HL-60/S4 treated with phorbol 12-myristate 13-acetate at 8.2 ng/mL for 4 days and 3 days (cell line): ENCODE measurements around the gene CPEB1.
"Not testable (repeated sequence)": the region's sequence is repeated elsewhere in the genome, so short reads cannot be mapped to it uniquely, and the experiment has no call there.

Experiments used
- in situ Hi-C: fragments of 300-500 bp; cut with MboI; formaldehyde crosslinking; loops from 2 replicates; pipeline ENCODE4 v1.15.0; 2022; ENCODE audit warnings: low sequenced_read_pairs

The CPEB1 gene

GRCh38 chr15:82650046-82650670, 3.0 kb upstream of the CPEB1 start:
- in situ Hi-C loops, result no loop called here

- in situ Hi-C loops, result no loop called here
These were observed 2.2 kb upstream of the CPEB1 start for GRCh38 chr15:82649226-82649999.

- in situ Hi-C loops, result no loop called here
These were observed 1.3 kb upstream of the CPEB1 start for GRCh38 chr15:82648257-82649103.

GRCh38 chr15:82647835-82648256, 683 bp upstream of the CPEB1 start:
- in situ Hi-C loops, result no loop called here

GRCh38 chr15:82646250-82647044, 716 bp downstream of the CPEB1 start:
- in situ Hi-C loops, result no loop called here

GRCh38 chr15:82644967-82645852, 2.0 kb downstream of the CPEB1 start:
- in situ Hi-C loops, result not testable (repeated sequence)

- in situ Hi-C loops, result no loop called here
These were observed 3.2 kb downstream of the CPEB1 start for GRCh38 chr15:82643992-82644391.

GRCh38 chr15:82642656-82643055, 4.5 kb downstream of the CPEB1 start:
- in situ Hi-C loops, result no loop called here

- in situ Hi-C loops, result no loop called here
These were observed 5.9 kb downstream of the CPEB1 start for GRCh38 chr15:82641129-82641798.

- in situ Hi-C loops, result no loop called here
These were observed 6.5 kb downstream of the CPEB1 start for GRCh38 chr15:82640672-82641071.

GRCh38 chr15:82635798-82636197, 11.4 kb downstream of the CPEB1 start:
- in situ Hi-C loops, result no loop called here

GRCh38 chr15:82630033-82630432, 17.1 kb downstream of the CPEB1 start:
- in situ Hi-C loops, result no loop called here

- in situ Hi-C loops, result no loop called here
These were observed 22.0 kb downstream of the CPEB1 start for GRCh38 chr15:82625136-82625535.

- in situ Hi-C loops, result no loop called here
These were observed 22.7 kb downstream of the CPEB1 start for GRCh38 chr15:82624438-82624837.

GRCh38 chr15:82624008-82624407, 23.2 kb downstream of the CPEB1 start:
- in situ Hi-C loops, result no loop called here

GRCh38 chr15:82621970-82622369, 25.2 kb downstream of the CPEB1 start:
- in situ Hi-C loops, result no loop called here

GRCh38 chr15:82613747-82614146, 33.4 kb downstream of the CPEB1 start:
- in situ Hi-C loops, result no loop called here

- in situ Hi-C loops, result no loop called here
These were observed 35.8 kb downstream of the CPEB1 start for GRCh38 chr15:82611348-82611747.

GRCh38 chr15:82602195-82602594, 45.0 kb downstream of the CPEB1 start:
- in situ Hi-C loops, result no loop called here
